T-helper 1 cell treated with Interleukin-12 subunit alpha and Interleukin-12 subunit beta and Interleukin-4 antibody, amounts not matched to agents 30 μg/mL and 1 μg/mL, for 36 hours (primary cell): ENCODE data around the gene ZNF544.
"Not testable (repeated sequence)": the region's sequence is repeated elsewhere in the genome, so short reads cannot be mapped to it uniquely, and the experiment has no call there.

ENCODE experiments used
- H3K27ac Mint-ChIP-seq: one replicate; pipeline ENCODE4 v1.8.0; 2021; ENCODE audit warnings: mild to moderate bottlenecking, mixed read lengths
- H3K27me3 Mint-ChIP-seq: one replicate; pipeline ENCODE4 v1.8.0; 2021; ENCODE audit warnings: low read depth, mixed read lengths
- H3K36me3 Mint-ChIP-seq: one replicate; pipeline ENCODE4 v1.8.0; 2021; ENCODE audit warnings: low read depth, mixed read lengths
- H3K4me1 Mint-ChIP-seq: one replicate; pipeline ENCODE4 v1.8.0; 2021; ENCODE audit warnings: low read depth, mixed read lengths
- H3K4me3 Mint-ChIP-seq: one replicate; pipeline ENCODE4 v1.8.0; 2021; ENCODE audit warnings: mild to moderate bottlenecking, moderate library complexity, mixed read lengths
- H3K9me3 Mint-ChIP-seq: one replicate; pipeline ENCODE4 v1.8.0; 2021; ENCODE audit warnings: mixed read lengths

The ZNF544 gene

GRCh38 chr19:58305065-58305931 is 76.6 kb downstream of the ZNF544 start, which contains the start of gene ERVK3-1:
TSS of gene ERVK3-1 (plus strand) at chr19:58305377. CDS start at chr19:58312169, 6,792 bp downstream.
- peak within 1 kb of the TSS; percentile 96 for H3K27ac Mint-ChIP-seq
- no peaks in the 10 kb centered on the region for H3K27me3 Mint-ChIP-seq
- peaks cover 33% of the 10 kb centered on the region for H3K4me1 Mint-ChIP-seq
- peaks cover 71% of the 10 kb centered on the region for H3K36me3 Mint-ChIP-seq
- peaks cover 22% of the 10 kb centered on the region for H3K9me3 Mint-ChIP-seq
- peak within 1 kb of the TSS; percentile 96 for H3K4me3 Mint-ChIP-seq

- H3K27me3 Mint-ChIP-seq, result no peaks in the 10 kb centered on the region
- peak overlapping the region; percentile 96 for H3K27ac Mint-ChIP-seq
- peak overlapping the region; percentile 96 for H3K4me3 Mint-ChIP-seq
- peaks cover 17% of the 10 kb centered on the region for H3K9me3 Mint-ChIP-seq
- peaks cover 65% of the 10 kb centered on the region for H3K36me3 Mint-ChIP-seq
- peaks cover 33% of the 10 kb centered on the region for H3K4me1 Mint-ChIP-seq
Measured at GRCh38 chr19:58305932-58306323, 77.2 kb downstream of the ZNF544 start.

GRCh38 chr19:58307736-58308135 is 79.0 kb downstream of the ZNF544 start:
- Mint-ChIP-seq H3K36me3 (peaks cover 69% of the 10 kb centered on the region), H3K27me3 (no peaks in the 10 kb centered on the region), H3K4me3 (no peak overlapping the region), H3K9me3 (peaks cover 8% of the 10 kb centered on the region), H3K27ac (no peak overlapping the region), H3K4me1 (peaks cover 36% of the 10 kb centered on the region)

- H3K4me1 Mint-ChIP-seq, result peaks cover 25% of the 10 kb centered on the region
- not testable (repeated sequence) for H3K27ac Mint-ChIP-seq, H3K27me3 Mint-ChIP-seq, H3K4me3 Mint-ChIP-seq, H3K9me3 Mint-ChIP-seq
- H3K36me3 Mint-ChIP-seq, result peaks cover 81% of the 10 kb centered on the region
Measured at GRCh38 chr19:58310685-58311084, 82.0 kb downstream of the ZNF544 start.

- H3K27ac Mint-ChIP-seq, result no peak overlapping the region
- H3K4me3 Mint-ChIP-seq, result no peak overlapping the region
- peaks cover 19% of the 10 kb centered on the region for H3K4me1 Mint-ChIP-seq
- peaks cover 5% of the 10 kb centered on the region for H3K9me3 Mint-ChIP-seq
- H3K27me3 Mint-ChIP-seq, result no peaks in the 10 kb centered on the region
- peaks cover 76% of the 10 kb centered on the region for H3K36me3 Mint-ChIP-seq
Measured at GRCh38 chr19:58311345-58311865, 82.7 kb downstream of the ZNF544 start.
